ENCODE data around the gene TOLLIP.
"Not testable (repeated sequence)": the region's sequence is repeated elsewhere in the genome, so short reads cannot be mapped to it uniquely, and the experiment has no call there.

Gene TOLLIP

DNA sequence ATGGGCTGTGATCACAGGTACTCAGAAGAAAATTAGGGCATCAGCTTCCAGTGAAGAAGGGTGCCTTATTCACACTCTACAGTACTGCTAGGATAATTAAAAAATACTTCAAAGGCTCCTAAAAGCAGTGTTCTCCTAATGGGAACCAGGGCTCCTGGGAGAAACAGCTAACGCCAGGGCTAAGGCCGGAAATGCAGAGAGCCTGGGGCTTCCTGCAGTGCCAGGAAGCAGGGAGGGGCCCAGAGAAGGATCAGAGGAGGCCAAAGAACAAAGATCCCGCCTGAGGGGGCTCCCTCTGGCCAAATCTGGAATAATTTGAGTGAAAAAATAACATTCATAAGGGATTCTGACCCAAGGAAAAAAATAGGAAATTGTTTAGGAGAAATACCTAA is 27.5 kb downstream of the TOLLIP start:
- no peak for DNase-seq (ENCODE audit: low spot score)

GRCh38 chr11:1281326-1281973 is 28.0 kb downstream of the TOLLIP start:
- DNase-seq (ENCODE audit: low spot score), result no peak

- DNase-seq (ENCODE audit: low spot score), result no peak
These were observed 29.1 kb downstream of the TOLLIP start for GRCh38 chr11:1280116-1281035.

DNA sequence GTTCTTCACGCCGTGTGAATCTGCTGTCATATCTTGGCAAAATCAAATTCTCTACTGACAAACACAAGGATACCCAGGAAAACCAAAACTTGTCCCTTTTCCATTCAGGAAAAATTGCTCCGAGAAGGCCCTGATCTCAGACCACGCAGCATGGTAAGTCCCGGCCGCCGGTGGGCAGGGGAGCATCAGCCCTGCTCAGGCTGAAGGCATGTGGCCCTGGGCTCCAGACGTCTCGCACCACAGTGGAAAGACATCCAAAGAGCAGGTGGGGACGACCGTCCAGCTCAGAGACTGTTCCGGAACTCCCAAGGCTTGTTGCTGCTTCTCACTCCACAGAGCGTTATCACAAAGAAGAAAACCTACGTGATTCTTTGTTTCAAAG is 29.8 kb downstream of the TOLLIP start:
- no peak for DNase-seq (ENCODE audit: low spot score)

- no peak for DNase-seq (ENCODE audit: low spot score)
These were observed 30.4 kb downstream of the TOLLIP start for GRCh38 chr11:1278766-1279673.

GRCh38 chr11:1277936-1278512 is 31.4 kb downstream of the TOLLIP start:
- no peak for DNase-seq (ENCODE audit: low spot score)

GRCh38 chr11:1276866-1277615 is 32.4 kb downstream of the TOLLIP start:
- no peak for DNase-seq (ENCODE audit: low spot score)

GRCh38 chr11:1276041-1276790 is 33.2 kb downstream of the TOLLIP start:
- no peak for DNase-seq (ENCODE audit: low spot score)

DNA sequence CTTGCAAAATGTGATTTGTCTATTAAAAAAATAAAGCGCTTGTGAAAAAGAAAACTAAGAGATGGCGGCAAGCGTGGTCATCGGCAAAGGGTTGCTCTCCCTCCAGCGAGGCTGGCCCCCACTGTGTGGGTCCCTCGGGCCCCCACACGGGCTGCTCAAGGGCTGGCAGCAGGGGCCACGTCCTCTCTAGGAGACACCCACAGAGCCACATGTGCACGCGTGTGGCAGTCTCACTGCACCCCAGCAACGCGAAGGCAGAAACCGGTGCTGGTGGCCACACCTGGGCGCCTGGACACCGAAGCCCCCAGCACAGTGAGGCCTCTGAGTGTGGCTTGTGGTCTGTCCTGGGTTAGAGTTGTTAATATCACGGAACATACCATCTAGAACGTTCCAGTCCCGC is 34.4 kb downstream of the TOLLIP start:
- no peak for DNase-seq (ENCODE audit: low spot score)

DNA sequence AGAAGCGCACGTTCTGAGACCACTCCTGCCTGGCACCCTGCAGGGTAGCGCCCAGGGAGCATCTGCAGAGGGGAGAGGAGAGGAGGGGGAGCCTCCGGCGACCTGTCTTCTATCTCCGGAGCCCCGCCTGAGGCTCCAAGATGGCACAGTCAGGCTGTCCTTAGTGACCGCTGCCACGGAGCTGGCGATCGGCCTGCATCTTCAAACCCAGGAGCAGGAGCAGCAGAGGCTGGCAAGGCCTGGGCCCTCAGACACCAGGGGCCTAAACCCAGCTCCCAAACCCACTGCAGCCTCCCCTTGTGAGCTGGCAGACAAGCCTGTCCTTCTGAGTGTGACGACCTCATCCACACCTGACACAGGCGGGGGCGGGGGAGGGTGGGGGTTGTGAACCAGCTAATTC is 34.9 kb downstream of the TOLLIP start:
- DNase-seq (ENCODE audit: low spot score), result no peak

- DNase-seq (ENCODE audit: low spot score), result no peak
These were observed 36.9 kb downstream of the TOLLIP start for GRCh38 chr11:1272531-1272930.

DNA sequence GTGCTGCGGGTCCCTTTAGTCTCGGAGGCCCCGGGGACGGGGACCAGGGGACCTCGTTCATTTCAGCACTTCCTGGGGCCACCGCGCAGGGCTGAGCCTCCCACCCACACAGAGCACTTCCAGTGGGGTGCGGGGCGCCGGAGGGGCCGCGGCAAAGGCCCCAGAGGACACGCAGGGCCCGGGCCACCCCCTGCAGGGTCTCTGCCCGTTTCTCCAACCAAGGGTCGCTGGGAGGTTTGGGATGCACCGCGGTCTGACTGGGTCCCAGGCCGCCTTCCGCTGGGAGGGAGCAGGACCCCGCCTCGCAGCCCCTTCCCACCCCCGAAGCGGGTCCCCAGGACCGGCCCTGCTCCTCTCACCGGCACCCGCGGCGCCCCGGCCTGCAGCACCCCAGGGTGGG is 37.5 kb downstream of the TOLLIP start:
- no peak for DNase-seq (ENCODE audit: low spot score)

- DNase-seq (ENCODE audit: low spot score), result no peak
These were observed 38.0 kb downstream of the TOLLIP start for GRCh38 chr11:1271406-1271805.

GRCh38 chr11:1271002-1271401 is 38.4 kb downstream of the TOLLIP start:
- DNase-seq (ENCODE audit: low spot score), result no peak

DNA sequence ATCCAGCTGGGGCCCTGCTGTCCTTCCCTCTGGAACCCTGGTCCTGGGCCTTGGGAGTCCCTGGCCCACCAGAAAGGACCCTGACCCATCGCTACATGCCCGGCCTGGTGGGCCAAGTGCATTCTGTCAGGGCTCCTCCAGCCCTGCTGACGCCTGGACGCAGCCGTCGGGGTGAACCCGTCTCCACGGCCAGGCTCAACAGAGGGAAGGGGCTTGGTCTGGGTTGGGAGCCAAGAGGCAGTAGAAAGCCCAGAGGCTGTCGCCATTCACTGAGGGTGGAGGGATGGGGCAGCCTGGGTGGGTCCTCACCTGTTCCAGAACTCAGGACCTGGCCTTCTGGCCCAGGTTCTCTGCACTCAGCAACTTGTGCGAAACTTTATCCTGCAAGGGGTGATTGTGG is 39.0 kb downstream of the TOLLIP start:
- no peak for DNase-seq (ENCODE audit: low spot score)

DNA sequence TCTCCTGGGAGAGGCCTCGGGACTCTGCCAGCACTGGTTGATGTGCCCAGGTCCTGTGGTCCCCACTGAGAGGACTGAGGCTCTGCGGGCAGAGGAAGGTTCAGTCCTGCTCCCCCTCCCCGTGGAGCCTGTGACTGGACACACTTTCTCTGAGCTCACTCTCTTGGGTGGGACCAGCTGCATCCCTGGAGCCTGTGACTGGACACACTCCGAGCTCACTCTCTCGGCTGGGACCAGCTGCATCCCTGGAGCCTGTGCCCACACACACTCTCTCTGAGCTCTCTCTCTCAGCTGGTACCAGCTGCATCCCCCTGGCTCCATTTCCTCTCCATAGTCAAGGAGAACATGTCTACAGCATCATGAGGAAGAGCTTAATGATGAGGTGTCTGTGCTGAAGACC is 39.5 kb downstream of the TOLLIP start:
- no peak for DNase-seq (ENCODE audit: low spot score)

DNA sequence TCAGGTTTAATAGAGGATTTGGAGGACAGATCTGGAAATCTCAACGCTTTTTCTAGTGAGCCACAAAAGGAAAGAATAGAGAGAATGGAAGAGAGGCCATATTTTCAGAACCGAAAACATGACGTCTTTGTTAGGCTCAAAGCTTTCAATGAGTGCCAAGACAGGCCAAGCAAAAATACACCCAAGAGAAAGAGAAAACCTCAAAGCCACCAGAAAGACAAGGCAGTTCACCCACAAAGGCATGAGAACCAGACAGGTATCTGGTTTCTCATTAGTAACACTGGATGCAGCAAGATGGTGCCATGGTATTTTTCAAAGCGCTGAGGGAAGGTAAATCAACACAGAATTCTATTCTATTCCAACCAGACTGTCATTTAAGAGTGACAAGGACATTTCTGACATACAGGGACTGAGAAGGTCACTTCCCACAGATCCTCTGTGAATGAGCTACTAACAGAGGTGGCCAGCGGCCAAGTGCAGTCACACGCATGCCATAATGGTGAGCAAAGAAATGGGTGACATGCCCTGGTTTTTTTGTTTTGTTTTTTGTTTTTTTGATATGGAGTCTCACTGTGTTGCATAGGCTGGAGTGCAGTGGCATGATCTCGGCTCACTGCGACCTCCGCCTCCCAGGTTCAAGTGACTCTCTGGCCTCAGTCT is 41.9 kb downstream of the TOLLIP start:
- peak; percentile 15 for DNase-seq (ENCODE audit: low spot score)

- not testable (repeated sequence) for DNase-seq (ENCODE audit: low spot score)
These were observed 42.5 kb downstream of the TOLLIP start for GRCh38 chr11:1266976-1267375.

- DNase-seq (ENCODE audit: low spot score), result not testable (repeated sequence)
These were observed 44.0 kb downstream of the TOLLIP start for GRCh38 chr11:1265480-1265879.

DNA sequence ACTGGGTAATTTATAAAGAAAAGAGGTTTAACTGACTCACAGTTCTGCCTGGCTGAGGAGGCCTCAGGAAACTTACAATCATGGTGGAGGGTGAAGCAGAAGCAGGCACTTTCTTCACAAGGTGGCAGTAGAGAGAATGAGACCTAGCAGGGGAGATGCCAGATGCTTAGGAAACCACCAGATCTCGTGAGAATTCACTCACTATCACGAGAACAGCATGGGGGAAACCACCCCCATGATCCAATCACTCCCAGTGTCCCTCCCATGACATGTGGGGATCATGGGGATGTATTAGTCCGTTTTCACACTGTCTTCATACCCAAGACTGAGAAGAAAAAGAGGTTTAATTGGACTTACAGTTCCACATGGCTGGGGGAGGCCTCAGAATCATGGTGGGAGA is 45.0 kb downstream of the TOLLIP start:
- DNase-seq (ENCODE audit: low spot score), result peak; percentile 86

Measured in RKO (cell line).